Measurements from ENCODE around the gene TARBP2.
A peak's percentile ranks its signal among the peaks of the same experiment; 100 is the strongest.

TARBP2 gene

DNA sequence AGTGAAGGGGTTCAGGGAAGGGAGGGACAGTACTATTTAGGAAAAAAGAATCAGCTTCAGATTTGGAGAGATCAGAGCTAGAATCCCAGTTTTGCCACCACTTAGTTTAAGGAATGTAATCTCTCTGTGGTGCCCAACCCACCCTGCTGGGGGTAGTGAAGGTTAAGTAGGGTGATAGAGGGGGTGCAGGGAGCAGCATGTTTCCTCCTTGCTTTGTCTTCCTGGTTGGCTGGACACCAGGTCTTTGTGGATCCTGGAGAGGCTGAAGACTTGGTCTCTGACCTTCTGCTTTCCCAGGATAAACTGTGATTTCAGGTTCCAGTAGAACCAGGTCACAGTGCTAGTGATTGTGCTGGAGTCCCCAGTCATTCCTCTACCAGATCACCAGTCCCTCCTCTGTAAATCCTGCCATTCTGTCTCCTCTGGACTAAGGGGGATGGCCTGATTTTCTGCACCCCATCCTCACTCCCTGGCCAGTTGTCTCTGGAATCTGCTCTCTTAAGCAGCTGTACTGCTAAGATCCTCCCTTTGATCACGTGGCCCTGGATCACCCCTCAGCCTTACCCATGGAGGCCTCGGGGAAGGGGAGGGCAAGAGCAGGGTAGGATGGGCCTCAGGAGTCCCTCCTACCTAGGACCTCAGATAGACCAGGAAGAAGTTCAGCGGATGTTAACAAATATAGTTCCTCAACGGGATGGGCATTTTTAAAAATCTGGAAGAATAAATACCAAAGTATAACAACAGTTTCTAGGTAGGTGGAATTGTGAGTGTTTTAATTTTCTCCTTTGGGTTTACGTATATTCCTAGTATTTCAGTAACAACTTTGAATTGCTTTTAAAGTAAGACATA is 5.0 kb upstream of the TARBP2 start:
- no peak for DNase-seq (ENCODE audit: low read depth in 2 of 2)

DNA sequence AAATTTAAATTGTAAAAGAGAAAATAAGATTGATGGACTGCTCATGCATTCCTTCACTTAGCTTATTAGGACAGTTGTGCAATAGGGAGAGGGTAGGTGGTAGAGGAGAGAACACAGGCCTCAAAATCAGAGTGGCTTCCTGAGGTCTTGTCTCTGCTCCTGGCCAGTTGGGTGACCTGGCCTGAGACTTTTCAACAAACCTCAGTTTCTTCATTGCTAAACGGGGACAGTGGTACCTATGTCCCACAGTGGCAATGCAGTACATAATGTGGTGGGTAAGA is 4.4 kb upstream of the TARBP2 start:
- DNase-seq (ENCODE audit: low read depth in 2 of 2), result no peak

DNA sequence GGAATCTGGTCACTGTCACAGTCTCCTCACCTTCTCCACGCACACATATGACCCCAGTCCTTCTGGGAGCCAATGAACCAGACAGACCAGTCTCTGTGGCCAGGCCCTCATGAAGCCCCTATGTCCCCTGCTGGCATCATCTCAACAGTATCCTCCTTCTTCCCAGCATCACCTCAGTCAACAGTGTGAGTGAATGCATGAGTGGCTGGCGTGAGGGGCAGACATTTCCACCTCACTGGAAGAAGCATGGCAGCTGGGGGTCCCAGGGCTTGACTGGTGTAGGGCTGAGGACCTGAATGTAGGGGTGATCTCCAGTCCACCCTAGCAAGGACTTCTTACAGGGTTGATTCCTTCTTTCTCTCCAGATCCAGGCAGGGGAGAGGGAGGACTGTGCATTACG is 3.6 kb upstream of the TARBP2 start:
- no peak for DNase-seq (ENCODE audit: low read depth in 2 of 2)

DNA sequence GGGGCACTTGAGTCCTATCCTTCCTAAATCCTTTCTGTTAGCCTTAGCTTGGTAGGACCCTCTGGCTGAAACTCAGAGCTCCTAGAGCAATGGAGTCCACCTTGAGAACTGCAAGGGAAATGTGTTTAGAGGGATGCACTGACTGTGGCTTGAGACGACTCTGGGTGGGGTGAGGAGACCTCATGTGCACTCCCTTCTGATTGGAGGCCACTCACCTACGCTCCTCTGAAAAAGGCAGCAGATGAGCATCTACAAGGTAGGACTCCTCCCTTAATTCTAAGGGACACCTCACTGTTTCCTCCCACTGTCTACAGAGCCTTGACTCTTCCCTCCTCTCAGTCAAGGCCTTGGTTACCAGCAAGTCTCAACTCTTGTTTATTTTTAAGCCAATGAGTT is 2.9 kb upstream of the TARBP2 start:
- no peak for DNase-seq (ENCODE audit: low read depth in 2 of 2)

DNA sequence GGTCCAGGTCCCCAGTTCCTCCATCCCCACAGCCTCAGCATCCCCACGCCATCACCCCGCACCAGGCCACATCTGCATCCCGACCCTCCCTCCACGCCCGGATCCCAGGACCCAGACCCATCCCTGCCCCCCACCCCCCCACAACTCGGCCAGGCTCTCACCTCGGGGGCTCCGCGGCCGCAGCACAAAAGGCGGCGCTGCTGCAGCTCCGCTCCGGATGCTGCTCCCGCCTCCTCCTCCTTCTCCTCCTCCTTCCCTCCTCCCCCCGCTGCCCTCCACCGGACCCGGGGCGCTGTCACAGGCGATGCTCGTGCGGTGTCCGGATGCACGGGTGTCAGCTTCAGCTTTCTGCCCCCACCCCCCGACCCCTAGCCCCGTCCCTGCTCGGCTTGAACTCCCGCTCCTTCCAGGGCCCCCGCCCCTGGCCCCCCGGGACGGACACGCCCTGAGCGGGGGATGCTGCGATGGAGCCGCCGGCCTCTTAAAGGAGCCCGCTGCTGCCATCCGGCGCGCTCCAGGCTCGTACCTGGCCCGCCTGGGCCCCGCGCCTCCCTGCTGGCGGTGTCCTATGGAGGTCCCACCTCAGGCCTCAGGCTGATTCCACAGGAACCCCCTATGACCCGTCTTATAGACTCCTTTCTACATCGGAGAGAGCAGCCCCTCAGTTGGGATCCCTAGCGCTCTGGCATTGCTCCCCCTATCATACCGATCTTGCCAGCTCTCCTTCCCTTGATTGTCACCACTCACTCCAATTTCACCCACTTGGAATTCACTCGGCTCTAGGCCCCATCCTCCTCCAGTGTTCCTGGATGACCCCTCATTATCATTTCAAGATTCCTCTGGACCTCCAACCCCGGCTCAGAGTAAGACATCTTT is 1.6 kb upstream of the TARBP2 start, which contains the start of gene MAP3K12:
TSS of gene MAP3K12 (minus strand) at position 193 of the 876 bp plus-strand sequence. CDS start 12,067 bp downstream, outside the sequence.
- peak; percentile 18 to 30 for DNase-seq (ENCODE audit: low read depth in 2 of 2)

DNA sequence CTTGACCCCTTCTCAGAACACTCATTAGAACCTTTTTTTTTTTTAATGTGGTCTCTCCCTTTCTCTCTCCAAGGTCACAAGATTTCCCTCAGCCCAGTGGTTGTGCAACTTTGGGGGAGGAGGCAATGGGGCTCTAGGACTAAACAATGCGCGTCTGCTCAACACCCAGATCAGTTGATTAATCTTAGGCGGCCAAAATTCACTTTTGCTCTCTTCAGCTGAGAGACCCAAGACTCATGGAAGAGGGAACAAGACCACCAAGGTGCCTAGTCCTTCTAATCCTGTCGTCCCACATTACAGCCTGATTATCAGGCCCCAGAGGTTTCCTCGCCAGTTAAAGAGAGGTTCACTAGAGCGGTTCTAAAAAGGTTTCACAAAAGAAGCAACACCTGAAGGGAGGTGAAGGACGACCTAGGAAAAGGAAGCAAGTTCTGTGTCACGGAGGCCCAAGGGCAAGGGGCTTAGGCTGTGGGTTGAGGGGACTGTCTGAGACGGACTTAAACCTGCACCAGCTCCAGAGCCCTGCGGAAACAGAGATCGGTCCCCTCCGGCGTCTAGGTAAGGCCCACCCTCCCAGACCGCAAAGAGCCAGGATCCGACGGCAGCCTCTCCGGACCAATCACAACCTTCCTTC is 824 bp upstream of the TARBP2 start:
- DNase-seq (ENCODE audit: low read depth in 2 of 2), result no peak

DNA sequence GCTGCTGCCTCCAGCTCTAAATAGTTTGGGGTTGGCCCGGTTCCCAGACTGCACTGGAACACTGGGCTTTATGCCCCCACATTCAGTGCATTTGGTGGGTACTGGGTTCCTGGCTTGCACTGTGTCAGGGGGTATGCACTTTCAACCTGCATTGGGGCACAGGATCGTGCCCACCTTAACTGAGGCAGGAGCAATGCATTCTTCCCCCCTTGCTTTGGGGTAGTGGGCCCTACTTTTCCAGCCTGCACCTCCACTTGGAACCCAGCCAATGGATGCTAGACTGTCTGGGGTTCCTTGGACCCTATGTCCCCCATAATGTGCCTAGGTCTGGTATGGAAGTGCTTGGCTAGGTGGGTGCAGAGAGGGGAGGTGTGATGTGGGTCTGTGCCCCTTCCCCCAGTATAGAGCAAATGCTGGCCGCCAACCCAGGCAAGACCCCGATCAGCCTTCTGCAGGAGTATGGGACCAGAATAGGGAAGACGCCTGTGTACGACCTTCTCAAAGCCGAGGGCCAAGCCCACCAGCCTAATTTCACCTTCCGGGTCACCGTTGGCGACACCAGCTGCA is 615 bp downstream of the TARBP2 start:
- DNase-seq (ENCODE audit: low read depth in 2 of 2), result no peak

DNA sequence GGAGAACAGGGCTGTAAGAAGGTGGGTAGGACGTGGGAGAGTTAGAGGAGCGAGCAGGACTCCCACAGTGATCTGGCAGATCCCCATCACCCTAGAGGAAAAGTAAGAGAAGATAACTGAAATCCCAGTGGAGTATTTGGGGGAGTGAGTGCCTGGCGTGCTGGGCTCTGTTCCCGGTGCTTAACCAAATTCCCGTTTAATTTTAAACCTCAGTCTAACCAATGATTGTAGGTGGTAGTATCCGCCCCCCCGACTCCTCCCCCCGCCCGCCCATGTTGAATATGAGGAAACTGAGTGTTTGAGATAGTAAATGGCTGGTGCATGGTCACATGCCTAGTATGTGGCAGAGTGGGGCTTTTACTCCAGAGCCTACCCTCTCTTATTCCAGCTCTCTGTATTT is 1.2 kb downstream of the TARBP2 start:
- DNase-seq (ENCODE audit: low read depth in 2 of 2), result no peak

DNA sequence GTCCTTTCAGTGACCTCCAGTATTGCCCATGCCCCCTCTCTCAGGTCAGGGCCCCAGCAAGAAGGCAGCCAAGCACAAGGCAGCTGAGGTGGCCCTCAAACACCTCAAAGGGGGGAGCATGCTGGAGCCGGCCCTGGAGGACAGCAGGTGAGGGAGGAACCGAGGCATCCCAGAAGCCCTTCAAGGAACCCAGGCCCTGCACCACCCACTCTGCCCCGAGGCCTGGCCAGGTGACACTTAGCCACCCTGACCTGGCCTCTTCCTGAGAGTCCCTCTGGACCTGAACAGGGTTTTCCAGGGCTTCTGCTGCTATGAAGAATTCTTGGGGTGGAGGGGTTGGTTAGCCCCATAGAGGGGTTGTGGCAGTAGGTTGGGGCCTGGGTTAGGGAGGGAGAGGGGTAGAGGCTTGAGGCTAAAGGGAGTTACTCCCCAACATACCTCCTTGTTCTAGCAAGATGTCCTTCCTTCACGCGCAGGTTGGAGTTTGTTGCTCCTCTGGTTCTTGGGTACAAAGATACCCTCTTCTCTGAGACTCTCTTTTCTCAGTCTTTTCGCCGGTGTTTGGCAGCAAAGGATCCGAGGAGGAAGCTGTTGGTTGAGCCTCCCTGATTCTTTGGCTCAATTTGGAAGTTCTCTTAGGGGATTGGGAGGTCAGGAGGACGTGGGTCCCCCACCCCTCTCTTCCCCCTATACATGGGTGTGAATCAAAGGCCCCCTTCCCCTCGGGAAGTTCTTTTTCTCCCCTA is 2.1 kb downstream of the TARBP2 start:
- DNase-seq (ENCODE audit: low read depth in 2 of 2), result no peak

DNA sequence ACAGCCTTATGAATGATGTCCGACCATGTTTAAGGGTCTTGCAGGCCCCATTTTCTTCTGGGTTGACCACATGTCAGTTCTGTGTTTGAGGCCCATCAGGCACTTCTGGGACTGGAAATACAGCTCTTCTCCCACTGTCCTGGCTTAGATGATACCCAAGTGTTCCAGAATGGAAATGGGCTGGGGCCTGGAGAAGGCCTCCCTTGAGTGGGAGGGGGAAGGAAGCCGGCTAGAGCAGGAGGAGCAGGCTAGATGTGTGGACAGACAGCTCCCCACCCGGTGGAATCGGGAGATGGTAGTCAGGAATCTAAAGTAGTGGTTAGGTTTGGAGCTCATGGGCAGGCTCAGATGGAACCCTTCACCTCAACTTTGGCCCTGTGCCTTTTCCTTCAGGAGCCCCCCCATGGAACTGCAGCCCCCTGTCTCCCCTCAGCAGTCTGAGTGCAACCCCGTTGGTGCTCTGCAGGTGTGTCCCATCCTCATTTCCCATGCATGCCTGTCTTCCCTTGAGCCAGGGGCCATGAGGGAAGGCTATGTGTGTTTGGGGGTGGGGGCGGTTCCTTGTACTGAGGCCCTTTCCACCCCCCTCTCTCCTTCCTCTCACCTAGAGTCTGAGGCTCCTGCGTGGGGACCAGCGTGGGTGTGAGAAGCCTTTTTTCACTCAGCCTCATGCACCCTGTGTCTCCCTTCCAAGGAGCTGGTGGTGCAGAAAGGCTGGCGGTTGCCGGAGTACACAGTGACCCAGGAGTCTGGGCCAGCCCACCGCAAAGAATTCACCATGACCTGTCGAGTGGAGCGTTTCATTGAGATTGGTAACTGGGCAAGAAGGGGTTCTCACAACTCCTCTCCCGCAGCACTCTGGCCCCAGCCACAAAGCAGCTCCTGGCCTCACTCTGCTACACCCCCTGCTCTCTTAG is 3.2 kb downstream of the TARBP2 start:
- no peak for DNase-seq (ENCODE audit: low read depth in 2 of 2)

DNA sequence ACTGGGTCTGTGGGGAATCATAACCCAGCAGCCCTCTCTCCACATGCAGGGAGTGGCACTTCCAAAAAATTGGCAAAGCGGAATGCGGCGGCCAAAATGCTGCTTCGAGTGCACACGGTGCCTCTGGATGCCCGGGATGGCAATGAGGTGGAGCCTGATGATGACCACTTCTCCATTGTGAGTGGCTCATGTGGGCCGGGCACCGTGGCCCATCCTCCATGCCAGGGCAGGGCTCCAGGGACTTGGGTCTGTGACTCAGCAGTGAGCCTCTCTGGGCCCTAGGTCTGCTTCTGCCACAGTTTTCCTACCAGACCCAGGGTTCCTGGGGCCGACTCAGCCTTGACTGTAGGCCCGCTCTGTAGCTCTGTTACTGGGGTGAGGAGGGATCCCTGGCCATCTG is 4.0 kb downstream of the TARBP2 start:
- no peak for DNase-seq (ENCODE audit: low read depth in 2 of 2)

DNA sequence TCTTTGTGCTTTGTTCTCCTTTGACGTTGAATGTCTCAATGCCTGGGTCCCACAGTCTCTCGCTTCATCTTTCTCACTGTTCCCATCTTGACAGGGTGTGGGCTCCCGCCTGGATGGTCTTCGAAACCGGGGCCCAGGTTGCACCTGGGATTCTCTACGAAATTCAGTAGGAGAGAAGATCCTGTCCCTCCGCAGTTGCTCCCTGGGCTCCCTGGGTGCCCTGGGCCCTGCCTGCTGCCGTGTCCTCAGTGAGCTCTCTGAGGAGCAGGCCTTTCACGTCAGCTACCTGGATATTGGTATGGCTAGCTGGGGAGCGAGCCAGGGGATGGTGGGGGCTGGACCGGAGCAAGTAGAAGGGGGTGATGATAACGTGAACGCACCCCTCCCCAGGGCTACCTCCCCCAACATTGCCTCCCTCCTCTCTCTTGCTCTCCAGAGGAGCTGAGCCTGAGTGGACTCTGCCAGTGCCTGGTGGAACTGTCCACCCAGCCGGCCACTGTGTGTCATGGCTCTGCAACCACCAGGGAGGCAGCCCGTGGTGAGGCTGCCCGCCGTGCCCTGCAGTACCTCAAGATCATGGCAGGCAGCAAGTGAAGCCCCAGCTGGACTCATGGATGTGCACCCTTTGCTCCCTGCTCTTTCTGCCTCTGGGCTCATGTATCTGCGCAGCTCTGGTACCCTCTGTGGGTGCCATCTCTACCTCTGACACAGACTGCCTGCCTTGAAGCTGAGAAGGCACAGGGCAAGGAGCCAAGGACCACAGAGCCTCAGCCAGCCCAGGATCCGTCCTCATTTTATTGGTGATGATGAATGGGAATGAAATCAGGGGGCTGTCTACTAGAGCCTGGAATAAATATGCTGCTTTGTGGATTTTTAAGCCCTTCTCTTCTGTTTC is 4.7 kb downstream of the TARBP2 start:
- DNase-seq (ENCODE audit: low read depth in 2 of 2), result no peak

DNA sequence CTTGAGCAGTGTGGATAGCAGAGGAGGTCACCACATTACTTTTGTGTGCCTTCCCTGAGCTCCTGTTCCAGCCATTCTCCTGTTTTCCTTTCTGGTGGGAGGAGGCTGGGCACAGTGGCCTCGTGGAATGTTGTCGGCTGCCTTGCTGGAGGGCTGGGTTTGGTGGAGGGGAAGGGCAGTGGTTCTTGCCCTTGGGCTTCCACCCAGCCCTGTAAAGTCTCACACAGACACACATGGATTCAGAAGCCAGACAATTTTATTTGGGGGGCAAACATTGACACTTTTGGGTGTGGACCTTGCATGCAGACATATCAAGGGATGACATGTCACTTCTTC is 5.3 kb downstream of the TARBP2 start:
- DNase-seq (ENCODE audit: low read depth in 2 of 2), result no peak

DNA sequence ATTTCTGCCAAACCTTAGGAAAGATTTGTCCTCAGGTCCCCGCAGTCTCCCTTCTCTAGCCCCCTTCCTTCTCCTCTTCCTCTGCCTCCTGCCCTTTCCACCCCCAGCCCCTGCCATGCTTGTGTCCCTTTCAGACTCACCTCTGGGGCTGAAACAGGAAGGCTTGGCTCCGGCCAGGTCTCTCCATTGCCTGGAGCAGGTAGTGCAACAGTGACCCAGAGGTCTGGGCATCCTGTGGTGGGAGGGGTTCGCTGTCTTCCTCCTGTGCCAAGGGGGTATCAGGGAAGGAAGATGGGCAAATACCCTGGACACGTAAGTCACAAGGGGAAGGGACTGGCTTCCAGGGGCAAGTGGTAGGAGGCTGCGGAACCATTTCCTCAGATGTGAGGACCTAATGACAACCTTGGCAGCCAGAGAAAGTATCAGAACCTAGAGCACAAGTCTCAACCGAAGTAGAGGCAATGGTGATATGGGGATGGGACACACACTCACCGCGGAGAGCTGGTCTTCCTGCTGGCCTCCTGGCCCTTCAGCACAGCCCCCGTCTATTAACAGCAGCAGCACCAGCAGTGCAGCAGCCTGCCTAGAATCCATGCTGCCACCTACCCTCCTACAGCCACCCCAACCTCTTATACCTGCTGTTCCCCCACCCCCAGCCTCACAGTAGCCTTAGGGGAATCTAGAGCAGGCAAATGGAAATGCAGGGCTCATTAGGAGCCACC is 6.0 kb downstream of the TARBP2 start, which contains the start of gene NPFF:
TSS of gene NPFF (minus strand) at position 604 of the 722 bp plus-strand sequence. CDS start at position 594, 10 bp downstream.
- no peak for DNase-seq (ENCODE audit: low read depth in 2 of 2)

DNA sequence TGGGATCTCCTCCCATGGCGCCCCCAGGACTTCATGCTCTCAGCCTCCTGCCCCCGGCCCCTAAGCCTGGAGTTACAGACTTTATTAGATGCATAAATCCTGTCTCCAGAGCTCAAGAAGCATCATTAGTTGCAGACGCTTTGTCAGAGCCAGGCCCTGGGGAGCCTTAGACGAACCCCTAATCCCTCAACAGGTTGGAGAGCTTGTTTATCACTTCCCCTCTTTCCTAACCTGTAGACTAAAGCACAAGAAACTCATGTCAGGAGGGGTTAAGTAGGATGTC is 6.5 kb downstream of the TARBP2 start:
- DNase-seq (ENCODE audit: low read depth in 2 of 2), result no peak

DNA sequence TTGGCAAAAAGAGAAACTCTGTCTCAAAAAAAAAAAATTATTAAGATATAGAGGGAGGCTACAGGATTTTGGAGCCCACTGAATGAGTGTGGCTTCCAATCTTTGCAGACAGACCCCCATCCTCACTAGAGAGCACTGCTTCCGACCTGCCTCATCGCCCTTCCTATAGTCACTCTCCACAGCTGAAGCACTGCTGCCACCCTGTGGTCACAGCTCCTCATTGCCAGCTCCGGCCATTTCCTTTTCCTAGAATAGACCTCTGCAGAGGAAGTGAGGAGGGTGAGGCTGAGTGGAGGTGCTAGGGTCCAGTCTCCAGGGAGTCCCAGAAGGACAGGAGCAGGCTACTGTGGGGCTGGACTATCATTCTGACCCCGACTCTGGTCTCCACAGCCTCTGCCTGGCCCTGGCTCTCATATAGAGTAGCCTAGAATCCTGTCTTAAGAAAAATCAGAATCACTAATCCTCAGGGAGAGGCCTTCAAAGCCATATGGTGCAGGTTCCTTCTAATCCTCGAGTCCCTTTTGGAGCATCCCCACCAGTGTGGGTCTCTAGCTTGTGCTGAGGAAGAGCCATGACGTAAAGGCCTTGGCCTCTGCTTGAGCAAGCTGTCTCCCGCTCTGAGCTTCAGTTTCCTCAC is 7.6 kb downstream of the TARBP2 start:
- peak; percentile 61 to 67 for DNase-seq (ENCODE audit: low read depth in 2 of 2)

DNA sequence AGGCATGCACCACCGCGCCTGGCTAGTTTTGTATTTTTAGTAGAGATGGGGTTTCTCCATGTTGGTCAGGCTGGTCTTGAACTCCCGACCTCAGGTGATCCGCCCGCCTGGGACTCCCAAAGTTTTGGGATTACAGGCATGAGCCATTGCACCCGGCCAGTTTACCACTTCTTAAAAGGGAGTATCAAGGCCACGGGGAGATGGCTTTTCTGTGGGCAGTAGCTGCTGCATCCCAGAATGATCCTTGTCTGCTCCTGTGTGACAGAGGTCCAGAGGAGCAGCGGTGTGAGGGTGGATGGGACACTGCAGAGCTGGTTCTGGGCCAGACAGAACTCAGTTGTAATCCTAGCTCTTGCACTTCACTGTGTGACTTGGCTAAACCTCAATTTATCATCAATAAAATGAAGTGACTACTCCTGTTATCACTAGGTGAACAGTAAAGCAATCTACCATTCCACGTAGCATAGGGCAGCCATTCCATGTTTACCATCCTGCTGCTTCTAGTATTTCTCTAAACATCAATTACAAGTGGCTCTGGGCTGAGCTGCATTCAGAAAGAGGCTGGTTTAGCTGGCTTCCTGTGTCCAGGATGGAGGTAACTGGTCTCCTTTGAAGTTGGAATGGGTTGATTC is 9.2 kb downstream of the TARBP2 start:
- DNase-seq (ENCODE audit: low read depth in 2 of 2), result no peak
